ENCODE measurements around the gene KLHDC4.

KLHDC4 gene

DNA sequence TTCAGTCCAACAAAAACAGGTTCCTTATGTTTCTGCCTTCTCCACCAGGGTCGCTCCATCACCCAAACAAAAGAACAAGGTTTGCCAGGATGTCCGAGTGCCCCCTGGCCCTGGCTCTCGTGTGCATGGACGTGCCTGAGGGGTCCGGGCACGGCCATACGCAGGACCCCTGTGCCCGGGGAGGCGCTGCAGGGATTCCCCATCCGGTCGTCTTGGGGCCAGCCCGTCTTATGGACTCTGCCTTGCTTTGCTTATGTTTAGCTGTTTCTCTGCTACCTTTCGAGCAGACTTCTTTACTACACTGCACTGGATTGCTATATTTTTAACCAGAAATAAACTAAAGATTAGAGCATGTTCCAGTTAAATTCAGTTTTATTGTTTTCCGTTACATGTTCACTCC, 68.0 kb downstream of the KLHDC4 start:
- no peak for DNase-seq

DNA sequence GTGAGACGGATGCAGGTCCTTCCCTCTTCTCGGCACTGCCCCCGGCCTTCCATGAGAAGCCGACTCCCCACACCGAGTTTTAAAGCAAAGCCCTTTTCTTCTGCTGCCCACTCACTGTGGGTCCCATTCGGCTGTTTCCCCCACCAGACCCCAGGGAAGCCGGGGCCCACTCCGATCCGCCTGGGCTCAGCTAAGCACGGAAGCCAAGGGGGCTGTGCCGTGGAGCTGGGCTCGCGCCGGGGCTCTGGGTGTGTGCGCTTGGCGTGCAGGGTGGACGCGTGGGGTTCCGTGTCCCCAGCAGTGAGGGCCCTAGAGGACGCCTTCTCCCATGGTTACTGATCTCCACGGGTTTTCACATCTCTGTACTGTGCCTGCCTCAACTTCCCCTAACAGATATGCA, 68.5 kb downstream of the KLHDC4 start:
- no peak for DNase-seq

DNA sequence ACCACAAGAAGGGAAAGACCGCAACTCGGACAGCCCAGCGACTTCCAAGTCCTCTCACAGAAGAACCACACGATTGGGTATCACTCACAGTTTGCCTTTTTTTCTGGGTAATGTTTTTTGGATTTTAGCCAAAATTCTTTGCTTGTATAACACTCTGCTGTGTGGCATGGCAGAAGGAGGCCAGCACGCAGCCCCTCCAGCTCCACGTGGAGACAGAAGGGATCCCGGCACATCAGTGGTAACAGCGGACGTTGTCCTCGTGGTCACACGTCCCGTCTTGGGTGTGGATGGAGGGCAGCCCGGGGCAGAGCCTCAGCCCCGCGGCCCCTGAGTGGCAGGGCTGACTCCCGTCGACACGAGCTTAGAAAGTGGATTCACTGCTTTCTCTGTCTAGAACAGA, 69.1 kb downstream of the KLHDC4 start:
- DNase-seq: no peak

DNA sequence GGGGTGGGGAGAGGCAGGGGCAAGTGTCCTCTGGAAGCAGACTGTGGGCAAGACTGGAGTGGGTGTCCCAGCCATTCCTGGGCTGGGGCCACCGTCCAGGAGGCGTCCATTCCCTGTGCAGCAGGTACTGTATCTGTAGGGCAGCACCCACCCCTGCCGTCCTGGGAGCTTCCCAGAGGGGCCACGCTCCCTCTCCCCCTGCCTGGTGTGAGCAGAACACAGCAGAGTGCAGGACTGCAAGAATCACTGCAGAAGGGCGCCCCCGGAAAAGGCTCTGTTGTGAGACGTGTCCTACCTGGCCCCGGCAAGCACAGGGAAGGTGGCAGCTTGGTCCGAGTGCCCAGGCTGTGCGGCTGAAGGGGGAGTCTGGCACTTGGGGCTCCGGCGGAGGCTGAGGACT, 70.3 kb downstream of the KLHDC4 start:
- DNase-seq: no peak

DNA sequence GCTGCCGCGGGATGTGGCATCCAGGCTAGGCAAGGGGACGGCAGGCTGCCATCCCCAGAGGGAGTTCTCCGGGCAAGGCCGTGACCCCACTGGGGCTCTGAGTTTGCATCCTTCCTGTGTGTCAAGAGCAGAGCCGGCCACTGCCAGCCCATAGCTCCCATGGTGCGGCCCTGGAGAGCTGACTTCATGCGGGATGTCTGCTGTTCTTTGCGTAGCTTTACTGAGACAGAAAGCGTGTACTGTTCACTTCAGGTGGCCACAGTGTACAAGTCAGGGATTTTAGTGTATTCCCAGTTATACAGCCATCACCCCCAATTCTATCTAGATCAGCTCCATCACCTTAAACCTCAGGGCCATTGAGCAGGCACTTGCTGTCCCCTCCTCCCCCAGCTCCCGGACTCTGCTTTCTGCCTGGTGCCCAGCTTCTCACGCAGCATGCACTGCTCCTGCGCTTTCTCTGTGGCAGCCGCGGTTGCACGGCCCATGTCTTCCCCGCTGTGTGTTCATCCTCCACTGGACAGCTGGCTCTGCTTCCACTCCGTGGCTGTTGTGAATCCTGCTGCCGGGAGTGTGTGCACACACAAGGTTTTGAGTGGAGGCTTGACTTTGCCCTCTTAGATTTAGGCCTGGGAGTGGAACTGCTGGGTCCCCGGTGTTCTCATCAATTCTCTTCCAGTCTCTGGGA, 71.2 kb downstream of the KLHDC4 start:
- DNase-seq: no peak

DNA sequence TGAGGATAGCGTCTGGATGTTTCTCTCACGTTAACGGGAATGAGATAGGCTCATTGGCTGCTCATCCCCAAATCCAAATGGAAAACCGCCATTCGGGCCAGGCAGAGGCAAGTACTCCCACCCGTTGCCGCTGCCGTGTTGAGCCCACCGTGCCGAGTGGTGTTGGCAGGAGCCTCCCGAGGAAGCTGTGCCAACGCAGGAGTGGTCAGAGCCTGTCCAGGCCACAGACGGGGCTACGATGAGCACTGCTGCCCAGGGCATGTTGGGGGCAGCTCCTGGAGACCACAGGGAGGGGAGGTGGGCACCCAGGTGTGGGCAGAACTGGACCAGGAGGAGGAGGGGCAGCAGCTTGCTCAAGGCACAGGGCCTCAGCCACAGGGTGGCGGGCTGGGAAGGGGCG, 72.0 kb downstream of the KLHDC4 start:
- no peak for DNase-seq

DNA sequence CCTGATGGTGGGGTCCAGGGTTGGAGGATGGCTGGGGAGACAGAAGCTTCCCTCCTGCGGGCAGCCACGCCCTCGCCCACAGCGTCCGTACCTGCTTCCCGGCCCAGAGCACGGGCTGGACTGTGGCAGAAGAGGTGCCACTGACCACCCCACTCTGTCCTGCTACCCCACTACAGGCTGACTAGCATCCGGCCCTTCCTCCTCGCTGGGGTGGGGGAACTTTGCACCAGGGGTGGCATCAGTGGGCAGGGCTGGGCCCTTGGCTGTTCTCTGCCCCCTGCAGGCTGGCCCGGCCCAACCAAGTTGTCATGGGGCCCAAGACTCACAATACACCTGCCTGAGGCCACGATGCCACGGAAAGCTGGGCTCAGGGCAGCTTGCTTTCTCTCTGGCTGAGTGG, 73.0 kb downstream of the KLHDC4 start:
- DNase-seq: no peak

DNA sequence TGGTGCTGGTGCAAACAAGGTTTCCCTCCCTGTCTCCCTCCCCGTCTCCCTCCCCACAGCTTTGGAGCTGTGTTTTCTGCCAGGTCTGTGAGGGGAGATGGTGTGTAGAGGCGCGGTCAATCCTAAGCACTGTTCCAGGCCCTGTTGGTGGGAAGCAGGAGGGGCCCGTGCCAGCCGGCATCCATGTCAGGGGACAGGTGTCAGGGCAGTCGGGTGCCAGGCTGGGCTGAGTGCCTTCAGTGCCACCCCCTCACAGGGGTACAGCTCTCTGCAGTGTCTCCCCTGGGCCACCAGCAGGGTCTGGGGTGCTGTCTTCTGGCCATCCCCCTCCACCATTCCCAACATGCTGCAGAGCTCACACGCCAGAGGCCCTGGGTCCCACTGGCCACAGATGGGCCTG, 73.6 kb downstream of the KLHDC4 start:
- no peak for DNase-seq

DNA sequence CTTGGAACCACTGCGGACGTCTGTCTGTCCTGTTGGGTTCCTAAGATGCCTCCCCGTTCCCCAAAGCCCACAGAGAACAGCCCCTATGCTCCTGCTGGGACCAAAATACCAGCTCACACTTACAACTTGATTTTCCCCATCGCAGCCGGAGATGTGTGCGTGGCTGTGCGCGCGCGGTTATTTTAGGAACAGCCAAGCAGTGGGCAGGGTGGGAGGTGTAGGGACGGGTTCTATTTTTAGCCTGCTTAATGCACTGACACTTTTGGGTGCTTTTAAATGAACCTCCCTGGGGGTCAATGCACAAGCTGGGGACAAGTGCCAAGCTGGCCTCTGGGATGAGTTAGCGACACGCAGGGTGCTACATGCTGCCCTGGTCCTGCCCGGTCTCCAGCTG, 74.1 kb downstream of the KLHDC4 start:
- no peak for DNase-seq

DNA sequence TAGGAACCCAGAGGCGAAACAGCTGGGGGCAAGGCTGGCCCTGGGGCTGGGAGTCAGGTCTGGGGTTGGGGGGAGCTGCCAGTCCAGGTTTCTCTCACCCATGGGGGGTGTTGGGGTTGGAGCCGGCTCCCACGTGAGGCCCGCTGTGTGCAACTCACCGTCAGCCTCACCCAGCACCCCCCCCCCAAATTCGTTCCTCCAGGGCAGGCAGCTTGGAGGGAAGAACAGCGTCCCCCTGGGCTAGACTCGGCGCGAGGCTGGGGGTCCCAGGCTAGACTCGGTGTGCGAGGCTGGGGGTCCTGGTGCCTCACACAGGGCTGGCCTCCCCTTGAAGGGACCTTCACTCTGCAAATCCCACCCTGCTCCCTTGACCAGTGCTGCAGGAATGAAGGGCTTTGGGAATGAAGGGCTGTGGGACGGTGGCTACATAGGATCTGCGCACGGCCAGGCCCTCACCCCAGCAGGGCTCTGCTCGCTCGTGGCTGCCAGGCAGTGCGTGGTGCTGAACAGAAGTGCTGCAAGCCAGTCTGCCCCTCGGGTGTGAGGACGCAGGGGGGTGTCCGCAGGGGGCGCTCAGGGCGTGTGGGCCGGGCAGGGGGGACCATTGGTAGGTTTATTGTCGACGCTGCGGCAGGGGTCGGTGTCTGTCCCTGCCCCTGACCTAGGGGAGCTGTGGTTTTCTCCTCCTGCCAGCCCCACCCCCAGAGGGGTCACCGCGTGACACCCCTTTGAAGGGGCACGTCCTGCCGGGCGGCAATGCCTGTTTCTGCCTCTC, 74.7 kb downstream of the KLHDC4 start:
- DNase-seq: no peak

DNA sequence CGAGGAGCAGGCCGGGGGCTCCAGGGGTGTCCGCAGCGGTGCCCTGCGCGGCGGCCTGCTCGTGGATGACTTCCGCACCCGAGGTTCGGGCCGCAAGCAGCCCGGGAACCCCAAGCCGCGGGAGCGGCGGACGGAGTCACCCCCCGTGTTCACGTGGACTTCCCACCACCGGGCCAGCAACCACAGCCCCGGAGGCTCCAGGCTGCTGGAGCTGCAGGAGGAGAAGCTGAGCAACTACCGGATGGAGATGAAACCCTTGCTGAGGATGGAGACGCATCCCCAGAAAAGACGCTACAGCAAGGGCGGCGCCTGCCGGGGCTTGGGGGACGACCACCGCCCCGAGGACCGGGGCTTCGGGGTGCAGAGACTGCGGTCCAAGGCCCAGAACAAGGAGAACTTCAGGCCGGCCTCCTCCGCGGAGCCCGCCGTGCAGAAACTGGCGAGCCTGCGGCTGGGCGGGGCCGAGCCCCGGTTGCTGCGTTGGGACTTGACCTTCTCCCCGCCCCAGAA, 75.8 kb downstream of the KLHDC4 start:
- no peak for DNase-seq

DNA sequence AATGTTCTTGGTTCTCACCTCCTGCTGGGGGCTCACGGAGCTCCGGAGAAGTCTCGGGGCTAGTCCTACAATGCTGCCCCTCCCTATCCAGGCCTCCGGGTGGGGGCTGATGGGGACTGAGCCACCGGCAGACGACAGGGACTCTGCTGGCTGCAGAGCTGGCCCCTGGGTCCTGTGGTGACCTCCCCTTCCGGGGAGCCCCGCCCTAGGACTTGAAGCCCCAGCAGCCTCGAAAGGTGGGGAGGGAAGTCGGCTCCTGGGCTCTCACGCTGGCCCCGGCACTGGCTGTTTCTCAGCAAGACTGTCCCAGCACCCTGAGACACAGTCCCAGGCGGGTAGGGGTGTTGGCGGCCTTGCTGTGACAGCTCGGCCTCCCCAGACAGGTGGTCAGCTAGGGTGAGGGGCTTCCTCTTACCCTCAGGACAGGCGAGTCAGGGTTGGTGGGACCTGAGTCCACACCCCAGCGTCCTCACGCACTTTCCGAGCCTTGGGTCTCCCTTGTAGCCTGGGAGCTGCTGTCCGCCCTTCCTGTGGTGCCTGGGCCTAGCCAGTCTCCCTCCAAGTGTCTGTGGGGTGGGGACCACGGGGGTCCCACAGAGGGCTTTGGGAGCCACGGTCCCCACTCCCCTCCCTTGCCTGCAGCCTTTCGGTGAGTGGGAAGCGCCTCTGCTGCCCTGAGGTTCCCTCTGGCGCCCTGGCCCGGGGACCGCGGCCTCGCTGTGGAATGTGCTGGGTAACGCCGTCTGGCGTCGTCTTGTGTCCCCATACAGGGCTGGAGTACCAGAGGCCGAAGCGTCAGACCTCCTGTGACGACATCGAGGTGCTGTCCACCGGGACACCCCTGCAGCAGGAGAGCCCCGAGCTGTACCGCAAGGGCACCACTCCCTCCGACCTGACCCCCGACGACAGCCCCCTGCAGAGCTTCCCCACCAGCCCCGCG, 76.6 kb downstream of the KLHDC4 start:
- no peak for DNase-seq

DNA sequence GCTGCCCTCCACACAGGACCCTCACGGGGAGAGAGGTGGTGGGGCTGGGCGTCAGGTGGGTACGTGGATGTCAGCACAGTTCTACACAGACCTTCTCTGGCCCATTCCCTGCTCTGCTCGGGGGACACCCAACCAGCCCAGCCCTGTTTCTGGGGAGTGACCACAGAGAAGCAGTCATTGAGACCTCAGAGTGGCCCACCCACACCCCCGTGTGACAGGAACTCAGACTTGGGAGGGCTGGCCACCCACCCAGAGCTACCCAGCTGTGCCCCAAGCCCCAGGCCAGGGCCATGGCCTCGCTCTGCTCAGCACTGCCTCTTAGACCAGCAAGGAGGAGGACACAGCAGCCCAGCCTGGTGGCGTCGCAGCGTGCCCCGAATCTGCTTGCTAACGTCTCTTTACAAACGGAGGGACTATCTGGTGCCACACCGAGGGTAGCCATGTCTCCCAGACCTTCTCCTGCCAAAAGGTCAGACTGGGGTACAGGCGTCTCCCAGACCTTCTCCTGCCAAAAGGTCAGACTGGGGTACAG, 77.7 kb downstream of the KLHDC4 start:
- DNase-seq: no peak

DNA sequence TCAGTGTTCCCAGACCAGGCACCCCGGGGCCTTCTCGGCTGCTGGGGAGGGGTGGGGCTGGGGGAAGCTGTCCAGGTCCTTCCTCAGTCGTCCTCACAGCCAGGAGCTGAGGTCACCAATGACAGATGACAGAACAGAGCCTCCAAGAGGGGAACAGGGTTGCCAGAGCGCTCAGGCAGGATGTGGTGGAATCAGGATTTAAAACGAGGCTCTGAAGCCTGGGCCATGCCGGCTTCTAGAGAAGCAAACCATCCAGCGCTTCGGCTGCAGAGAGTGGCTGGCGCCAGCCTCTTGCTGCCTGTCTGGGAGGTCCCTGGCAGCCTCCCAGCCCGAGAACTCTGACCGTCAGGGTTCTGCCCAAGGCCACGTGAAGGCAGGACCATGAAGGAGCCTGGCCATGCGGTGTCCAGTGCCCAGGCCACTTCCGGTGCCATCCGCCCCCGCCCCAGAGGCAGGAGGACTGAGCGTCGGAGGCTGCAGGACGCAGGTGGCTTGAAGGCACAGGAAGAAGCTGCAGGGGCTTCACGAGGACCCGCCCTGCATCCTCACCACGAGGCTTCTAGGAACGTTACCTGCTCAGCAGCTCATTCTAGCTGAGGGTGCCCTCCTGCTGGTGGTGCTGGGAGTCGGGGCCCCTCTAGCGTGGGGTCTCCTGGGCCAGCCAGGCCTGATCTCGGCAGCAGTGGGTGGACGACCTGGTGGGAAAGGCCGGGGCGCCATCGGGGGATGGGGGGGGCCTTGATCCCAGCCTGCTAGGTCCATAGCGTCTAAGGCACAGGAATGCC, 78.5 kb downstream of the KLHDC4 start:
- no peak for DNase-seq

DNA sequence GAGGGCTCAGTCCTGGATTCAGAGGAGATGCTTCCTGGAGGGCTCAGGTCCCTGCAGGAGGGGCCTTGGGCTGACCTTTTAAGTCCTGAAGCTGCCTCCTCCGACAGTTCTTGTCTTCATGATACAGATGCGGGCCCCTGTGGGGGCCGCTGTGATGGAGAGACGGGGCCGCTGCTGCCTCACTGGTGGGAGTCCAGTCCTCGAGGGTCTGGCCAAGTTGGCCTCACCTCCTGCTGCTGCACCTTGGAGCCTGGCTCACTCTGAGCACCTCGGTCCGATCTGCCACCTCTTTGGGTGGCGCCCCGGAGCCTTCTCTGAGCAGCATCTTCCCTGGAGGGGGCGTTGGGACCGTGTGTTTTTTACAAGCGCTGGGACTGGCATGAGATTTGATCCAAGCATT, 79.1 kb downstream of the KLHDC4 start:
- no peak for DNase-seq

DNA sequence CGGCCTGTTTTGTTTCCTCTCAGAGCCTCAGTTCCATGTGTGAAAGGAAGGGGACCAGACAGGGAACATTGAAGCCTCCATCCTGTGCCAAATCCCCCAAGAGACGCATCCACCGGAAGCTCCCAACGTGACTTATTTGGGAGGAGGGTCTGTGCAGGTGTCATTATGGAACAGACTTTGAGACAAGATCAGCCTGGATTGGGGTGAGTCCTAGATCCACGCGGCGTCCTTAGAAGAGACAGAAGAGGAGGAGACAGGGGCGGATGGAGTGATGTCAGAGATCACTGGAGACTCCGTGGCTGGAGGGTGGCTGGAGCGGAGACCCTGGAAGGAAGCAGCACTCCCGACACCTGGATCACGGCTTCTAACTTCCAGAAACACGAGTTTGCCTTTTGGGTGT, 80.0 kb downstream of the KLHDC4 start:
- no peak for DNase-seq

DNA sequence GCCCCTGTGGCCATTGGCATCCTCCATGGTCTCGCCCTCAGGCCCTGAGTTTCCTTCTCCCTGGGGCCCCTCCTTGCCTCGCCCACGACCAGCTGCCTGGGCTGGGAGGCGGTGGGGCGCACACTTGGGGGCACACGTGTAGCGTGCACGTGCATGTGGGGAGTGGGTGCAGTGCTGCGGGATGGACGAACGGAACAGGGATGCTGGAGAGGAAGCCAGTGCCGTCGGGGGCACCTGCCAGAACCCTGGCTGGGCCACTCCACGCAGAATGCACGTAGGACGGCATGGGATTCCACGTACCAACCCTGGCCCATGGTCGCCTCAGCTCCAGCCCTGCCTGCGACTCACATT, 80.4 kb downstream of the KLHDC4 start:
- DNase-seq: no peak

DNA sequence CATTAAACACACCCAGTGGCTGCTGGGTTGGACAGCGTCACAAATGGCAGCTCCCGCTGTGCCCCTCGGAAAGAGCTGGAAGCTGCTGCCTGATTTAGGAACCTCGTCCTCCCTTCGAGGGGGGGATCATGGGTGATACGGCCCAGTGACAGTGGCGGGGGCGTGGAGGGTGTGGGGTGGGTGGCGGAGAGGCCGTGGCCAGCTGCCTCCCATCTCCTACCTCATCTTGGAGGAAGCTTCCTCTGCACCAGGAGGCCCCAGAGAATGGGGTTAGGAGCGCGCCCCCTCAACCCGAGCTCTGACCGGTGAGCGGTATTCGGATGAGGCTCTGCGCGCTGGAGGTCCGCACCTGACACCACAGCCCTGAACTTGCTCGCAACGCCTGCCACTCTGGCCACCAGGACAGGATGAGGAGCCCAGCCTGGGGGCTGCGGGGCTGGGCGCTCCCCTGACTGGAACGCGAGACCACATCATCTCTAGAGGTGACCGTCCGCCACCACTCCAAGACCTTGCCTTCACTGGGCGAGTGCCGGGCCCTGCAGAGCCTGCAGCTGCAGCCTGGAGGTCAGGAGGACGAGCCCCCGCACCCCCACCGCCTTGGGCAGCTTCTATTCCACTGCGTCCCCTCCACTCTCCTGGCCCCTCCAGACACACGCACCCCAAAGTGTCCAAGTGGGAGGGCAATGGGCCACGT, 80.9 kb downstream of the KLHDC4 start:
- no peak for DNase-seq

DNA sequence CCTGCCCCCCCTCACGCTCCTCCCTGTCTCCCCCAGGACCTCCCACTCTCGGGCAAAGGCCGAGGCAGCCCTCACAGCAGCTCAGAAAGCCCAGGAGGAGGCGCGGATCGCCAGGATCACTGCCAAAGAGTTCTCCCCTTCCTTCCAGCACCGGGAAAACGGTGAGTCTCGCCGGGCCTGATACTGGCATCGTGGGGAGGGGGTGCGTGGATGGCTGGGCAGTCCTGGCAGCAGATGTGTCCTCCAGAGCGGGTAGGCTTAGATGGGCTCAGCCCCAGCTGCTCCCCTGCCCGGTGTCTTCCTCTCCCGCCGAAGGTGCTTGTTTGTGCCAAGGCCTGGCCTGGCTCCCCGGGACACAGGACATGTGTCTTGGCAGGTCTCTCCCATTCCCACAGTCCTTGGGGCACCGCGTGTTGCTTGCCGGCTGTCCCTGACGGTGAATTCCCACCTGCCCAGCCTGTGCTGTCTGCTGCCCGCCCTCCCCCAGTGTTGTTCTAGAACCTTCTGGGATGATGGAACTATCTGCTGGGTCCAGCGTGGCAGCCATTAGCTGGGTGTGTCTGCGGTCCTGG, 81.6 kb downstream of the KLHDC4 start:
- no peak for DNase-seq

DNA sequence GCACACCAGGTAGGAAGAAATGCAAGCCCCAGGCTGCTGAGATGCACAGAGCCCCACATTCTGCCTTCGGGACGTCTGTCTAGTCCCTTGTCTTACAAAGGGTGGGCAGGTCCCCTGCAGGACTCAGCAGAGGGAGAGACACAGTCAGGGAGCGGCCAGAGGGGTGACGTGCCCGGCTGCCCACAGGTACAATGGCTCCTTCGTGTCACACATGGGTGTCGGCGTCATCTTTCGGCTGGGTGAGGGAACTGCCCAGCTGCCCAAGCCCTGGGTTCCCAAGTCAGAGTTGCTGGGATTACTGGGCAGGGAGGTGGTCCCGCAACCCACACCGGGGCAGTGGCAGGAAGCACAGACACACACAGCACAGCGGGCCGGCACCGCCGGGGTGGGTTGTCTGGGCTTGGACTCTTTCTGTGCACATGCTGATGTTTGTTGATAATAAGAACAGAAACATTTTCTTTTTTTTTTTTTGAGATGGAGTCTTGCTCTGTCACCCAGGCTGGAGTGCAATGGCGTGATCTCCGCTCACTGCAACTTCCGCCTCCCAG, 82.9 kb downstream of the KLHDC4 start:
- DNase-seq: no peak

DNA sequence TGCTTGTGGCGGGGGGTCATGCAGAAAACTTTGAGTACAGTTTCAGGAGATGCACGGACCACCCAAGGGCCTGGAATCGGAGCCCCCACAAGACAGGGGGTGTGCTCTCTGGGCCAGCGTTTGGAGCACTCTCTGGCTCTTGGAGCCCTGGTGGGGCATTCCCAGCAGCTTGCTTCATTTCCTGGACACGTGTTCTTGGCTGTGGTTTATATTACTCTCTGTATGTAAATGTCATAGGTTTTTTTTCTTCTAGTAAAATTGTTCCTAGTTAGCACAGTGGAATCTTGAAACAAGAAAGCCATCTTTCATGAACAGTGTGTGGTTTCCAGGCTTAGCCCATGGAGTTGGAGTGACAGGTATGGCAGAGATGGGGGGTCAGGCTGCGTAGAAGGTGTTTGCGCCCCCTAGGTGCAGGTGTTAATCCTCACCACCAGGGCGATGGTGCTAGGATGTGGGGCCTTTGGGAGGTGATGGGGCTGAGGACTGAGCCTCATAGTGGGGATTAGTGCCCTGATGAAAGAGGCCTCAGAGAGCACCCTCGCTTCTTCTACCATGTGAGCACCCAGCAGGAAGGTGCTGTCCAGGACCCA, 83.7 kb downstream of the KLHDC4 start:
- DNase-seq: no peak

Data from DMS79 treated with DMSO at 0.1 percent for 48 hours (cell line).